T-cell (primary cell): ENCODE results near the gene PRDM7. TPM values are rescaled to one million over a fixed set of nuclear protein-coding genes. Genes with fewer than 3 reads are reported as not detected.

Experiments used
- ATAC-seq, 4 experiments: fragments of 200-7000 bp in 3 of 4; fragments of 150-1000 bp in 1 of 4; cut with Tn5 transposase; replicated peaks in 1 of 4; 1 replicate in 3 of 4; 2 replicates in 1 of 4; pipeline ENCODE4 v1.10.0; 2021; ENCODE audit warnings: moderate library complexity in 3 of 4, mild to moderate bottlenecking in 2 of 4, moderate number of reproducible peaks in 1 of 4
- CTCF ChIA-PET, 2 donors: fragments of 300-600 bp; sonication (Branson Sonifier 250); formaldehyde crosslinking; loops; one replicate each; lab custom pipeline; 2022; ENCODE audit warnings: antibody characterized with exemption in 2 of 2; lab: Charles Lee
- POLR2A ChIA-PET, 2 donors: fragments of 300-600 bp; sonication (Branson Sonifier 250); formaldehyde crosslinking; loops; one replicate each; lab custom pipeline; 2022; ENCODE audit warnings: antibody characterized with exemption in 2 of 2; lab: Charles Lee
- DNase-seq, 35 experiments: peaks; one replicate each; pipeline versions ENCODE4 v3.0.0 to v3.0.0-alpha.2; 2013 to 2023
- H3K27ac ChIP-seq: one replicate; pipeline ENCODE4 v1.5.1; 2013; ENCODE audit warnings: low read length
- H3K27me3 ChIP-seq, 2 experiments: replicated peaks in 1 of 2; 1 replicate in 1 of 2; 2 replicates in 1 of 2; pipeline versions ENCODE4 v1.6.1 to v1.7.0; 2013; ENCODE audit warnings: low read length in 1 of 2, mixed read lengths in 1 of 2; ENCODE audit not compliant: control insufficient read depth in 2 of 2, insufficient read depth in 2 of 2; ENCODE audit errors: extremely low read depth in 1 of 2
- H3K36me3 ChIP-seq, 2 donors: 1 replicate in 1 of 2; 2 replicates in 1 of 2; pipeline versions ENCODE4 v1.6.1 to v1.7.0; 2013; ENCODE audit warnings: low read length in 1 of 2; ENCODE audit not compliant: control insufficient read depth in 2 of 2, insufficient read depth in 1 of 2; ENCODE audit errors: extremely low read depth in 1 of 2
- H3K4me1 ChIP-seq, 2 experiments: 1 replicate in 1 of 2; 2 replicates in 1 of 2; pipeline versions ENCODE4 v1.6.1 to v1.7.0; 2013; ENCODE audit warnings: low read length in 2 of 2, mixed read lengths in 1 of 2; ENCODE audit not compliant: insufficient read depth in 2 of 2, control insufficient read depth in 1 of 2; ENCODE audit errors: extremely low read depth in 1 of 2
- H3K4me3 ChIP-seq, 2 donors: 1 replicate in 1 of 2; 2 replicates in 1 of 2; pipeline versions ENCODE4 v1.5.1 to v1.7.0; 2013; ENCODE audit warnings: mild to moderate bottlenecking in 2 of 2, low read length in 1 of 2, moderate library complexity in 1 of 2; ENCODE audit not compliant: control insufficient read depth in 1 of 2; ENCODE audit errors: extremely low read depth in 1 of 2
- H3K9me3 ChIP-seq: 2 replicates; pipeline ENCODE4 v1.7.0; 2013
- H3K27ac Mint-ChIP-seq, 2 donors: one replicate each; pipeline ENCODE4 v1.8.0; 2020 to 2021; ENCODE audit warnings: mild to moderate bottlenecking in 2 of 2, mixed read lengths in 2 of 2
- H3K27me3 Mint-ChIP-seq, 2 donors: one replicate each; pipeline ENCODE4 v1.8.0; 2021 to 2022; ENCODE audit warnings: mixed read lengths in 2 of 2
- H3K36me3 Mint-ChIP-seq: one replicate; pipeline ENCODE4 v1.8.0; 2021; ENCODE audit warnings: mixed read lengths
- H3K4me1 Mint-ChIP-seq, 3 donors: one replicate each; pipeline ENCODE4 v1.8.0; 2020 to 2022; ENCODE audit warnings: mixed read lengths in 3 of 3, mild to moderate bottlenecking in 1 of 3
- H3K4me3 Mint-ChIP-seq, 3 donors: one replicate each; pipeline ENCODE4 v1.8.0; 2020 to 2022; ENCODE audit warnings: mild to moderate bottlenecking in 3 of 3, mixed read lengths in 3 of 3, moderate library complexity in 3 of 3
- H3K9me3 Mint-ChIP-seq, 3 donors: one replicate each; pipeline ENCODE4 v1.8.0; 2020 to 2022; ENCODE audit warnings: mixed read lengths in 3 of 3
- WGBS: methylation state at CpG from one replicate; pipeline ENCODE4 v1.1.5; 2013; ENCODE audit warnings: missing lambda C conversion rate; ENCODE audit not compliant: insufficient coverage; 5-methylcytosine and 5-hydroxymethylcytosine counted together
- total RNA-seq, 35 experiments: library from RNA in 6 of 35; stranded (reverse) in 6 of 35; fragments of 120-200 nt in 1 of 35; gene quantifications; one replicate each; pipeline versions ENCODE4 v1.2.1 to v1.2.4 and lab custom pipeline; 2013 to 2026

Gene PRDM7
- total RNA-seq, 5 donors from 2014 or later (not counting 1 experiment from before 2014, with no cell fraction given): not detected

GRCh38 chr16:90081606-90081970 is 4.5 kb upstream of the PRDM7 start:
- H3K27ac ChIP-seq: no peak overlapping the region
- Mint-ChIP-seq H3K36me3 (peaks cover 2% of the 10 kb centered on the region), H3K4me1 (peaks cover 26 to 35% (median 27%) of the 10 kb centered on the region in 3 donors), H3K4me3 (peak overlapping the region; percentile 88 to 97 (median 95)), H3K9me3 (no peaks in the 10 kb centered on the region), H3K27ac (peak overlapping the region; percentile 91 to 94), H3K27me3 (peaks cover 0 to 11% of the 10 kb centered on the region in 2 donors)
- H3K36me3 ChIP-seq: no peaks in the 10 kb centered on the region
- ChIA-PET CTCF (interaction anchor here in 1 of 2 donors (0.9 kb wide), 1 partner anchor 8 kb away, joined by 4 read pairs; no protein-coding TSS in a partner anchor), POLR2A (no interaction called here)
- ATAC-seq (no peak), DNase-seq (no peak)
- WGBS: 0% methylated on average over 1 of the region's 7 CpGs
- H3K4me1 ChIP-seq: peaks cover 3 to 29% of the 10 kb centered on the region in 2 experiments
- H3K9me3 ChIP-seq: no peaks in the 10 kb centered on the region
- H3K27me3 ChIP-seq: peaks cover 0 to 25% of the 10 kb centered on the region in 2 experiments
- H3K4me3 ChIP-seq: peak overlapping the region in 1 of 2 donors; percentile 78

- POLR2A ChIA-PET: no interaction called here
- DNase-seq (no peak), ATAC-seq (no peak)
- H3K27me3 ChIP-seq: peaks cover 0 to 26% of the 10 kb centered on the region in 2 experiments
- H3K36me3 ChIP-seq: no peaks in the 10 kb centered on the region
- H3K27ac Mint-ChIP-seq: no peak overlapping the region
- peak overlapping the region in 1 of 3 donors; percentile 79 for H3K4me3 Mint-ChIP-seq
- CTCF ChIA-PET: interaction anchor here in 1 of 2 donors (0.6 kb wide), 1 partner anchor 17 kb away, joined by 3 read pairs; no protein-coding TSS in a partner anchor
- H3K36me3 Mint-ChIP-seq: no peaks in the 10 kb centered on the region
- 20% methylated on average over 1 of the region's 6 CpGs for WGBS
- H3K27me3 Mint-ChIP-seq: peaks cover 0 to 20% of the 10 kb centered on the region in 2 donors
- H3K9me3 Mint-ChIP-seq: no peaks in the 10 kb centered on the region
- H3K27ac ChIP-seq: no peak overlapping the region
- no peaks in the 10 kb centered on the region for H3K9me3 ChIP-seq
- H3K4me1 ChIP-seq: peaks cover 3 to 29% of the 10 kb centered on the region in 2 experiments
- H3K4me3 ChIP-seq: no peak overlapping the region
- H3K4me1 Mint-ChIP-seq: peaks cover 28 to 37% (median 30%) of the 10 kb centered on the region in 3 donors
Measured at GRCh38 chr16:90078579-90078895, 1.4 kb upstream of the PRDM7 start.

- ChIA-PET POLR2A (no interaction called here), CTCF (interaction anchor here in 1 of 2 donors (0.6 kb wide), 1 partner anchor 16 kb away, joined by 3 read pairs; no protein-coding TSS in a partner anchor)
- peak overlapping the region; percentile 75 to 92 for H3K27ac Mint-ChIP-seq
- no peaks in the 10 kb centered on the region for H3K36me3 Mint-ChIP-seq
- H3K36me3 ChIP-seq: no peaks in the 10 kb centered on the region
- peaks cover 0 to 26% of the 10 kb centered on the region in 2 experiments for H3K27me3 ChIP-seq
- WGBS: 32% methylated on average over 18 of the region's 23 CpGs
- peaks cover 26 to 34% (median 28%) of the 10 kb centered on the region in 3 donors for H3K4me1 Mint-ChIP-seq
- peak in 28 of 35 experiments; percentile 1 to 67 (median 34) for DNase-seq
- peak overlapping the region; percentile 65 for H3K4me3 ChIP-seq
- H3K9me3 ChIP-seq: no peaks in the 10 kb centered on the region
- H3K4me1 ChIP-seq: peaks cover 3 to 29% of the 10 kb centered on the region in 2 experiments
- peak overlapping the region; percentile 20 for H3K27ac ChIP-seq
- peak overlapping the region; percentile 79 to 87 (median 87) for H3K4me3 Mint-ChIP-seq
- peaks cover 0 to 20% of the 10 kb centered on the region in 2 donors for H3K27me3 Mint-ChIP-seq
- peak; percentile 73 to 78 (median 75) for ATAC-seq
- no peaks in the 10 kb centered on the region for H3K9me3 Mint-ChIP-seq
Measured at GRCh38 chr16:90077757-90078578, 837 bp upstream of the PRDM7 start.

- peaks cover 5 to 8% of the 10 kb centered on the region in 2 experiments for H3K4me1 ChIP-seq
- 67% methylated on average over 1 of the region's 5 CpGs for WGBS
- Mint-ChIP-seq H3K27ac (no peak overlapping the region), H3K36me3 (no peaks in the 10 kb centered on the region), H3K4me3 (no peak overlapping the region), H3K4me1 (peaks cover 11 to 21% (median 11%) of the 10 kb centered on the region in 3 donors), H3K9me3 (no peaks in the 10 kb centered on the region), H3K27me3 (peaks cover 0 to 21% of the 10 kb centered on the region in 2 donors)
- no peak for ATAC-seq
- DNase-seq: no peak
- ChIA-PET CTCF (no interaction called here), POLR2A (no interaction called here)
- H3K27ac ChIP-seq: no peak overlapping the region
- H3K27me3 ChIP-seq: peaks cover 0 to 15% of the 10 kb centered on the region in 2 experiments
- no peaks in the 10 kb centered on the region for H3K36me3 ChIP-seq
- no peaks in the 10 kb centered on the region for H3K9me3 ChIP-seq
- no peak overlapping the region for H3K4me3 ChIP-seq
Measured at GRCh38 chr16:90072442-90073105, 4.6 kb downstream of the PRDM7 start.

GRCh38 chr16:90070440-90070839 is 6.7 kb downstream of the PRDM7 start:
- Mint-ChIP-seq H3K27me3 (peaks cover 0 to 11% of the 10 kb centered on the region in 2 donors), H3K9me3 (no peaks in the 10 kb centered on the region), H3K4me1 (peaks cover 0 to 9% (median 2%) of the 10 kb centered on the region in 3 donors), H3K4me3 (no peak overlapping the region), H3K27ac (no peak overlapping the region), H3K36me3 (no peaks in the 10 kb centered on the region)
- no peak for ATAC-seq
- Histone ChIP-seq H3K4me3 (no peak overlapping the region), H3K27ac (no peak overlapping the region), H3K27me3 (peaks cover 3 to 8% of the 10 kb centered on the region in 2 experiments), H3K9me3 (no peaks in the 10 kb centered on the region), H3K4me1 (peaks cover 0 to 2% of the 10 kb centered on the region in 2 experiments), H3K36me3 (no peaks in the 10 kb centered on the region)
- ChIA-PET POLR2A (no interaction called here), CTCF (no interaction called here)
- no peak for DNase-seq
- WGBS: 0% methylated on average over 2 of the region's 2 CpGs

- ChIA-PET CTCF (no interaction called here), POLR2A (no interaction called here)
- Mint-ChIP-seq H3K36me3 (no peaks in the 10 kb centered on the region), H3K27me3 (peaks cover 19 to 20% of the 10 kb centered on the region in 2 donors), H3K27ac (no peak overlapping the region), H3K4me1 (peaks cover 0 to 7% (median 4%) of the 10 kb centered on the region in 3 donors), H3K4me3 (no peak overlapping the region), H3K9me3 (no peaks in the 10 kb centered on the region)
- Histone ChIP-seq H3K9me3 (no peaks in the 10 kb centered on the region), H3K4me1 (no peaks in the 10 kb centered on the region), H3K27me3 (peaks cover 3 to 18% of the 10 kb centered on the region in 2 experiments), H3K4me3 (no peak overlapping the region), H3K27ac (no peak overlapping the region), H3K36me3 (no peaks in the 10 kb centered on the region)
- ATAC-seq (no peak), DNase-seq (no peak)
- no CpG with 5 or more reads among the region's 3 CpGs for WGBS
Measured at GRCh38 chr16:90061437-90061836, 15.7 kb downstream of the PRDM7 start.
